Tibial nerve (tissue), 4 donors: Measurements from ENCODE around the gene ATRNL1.

Experiments
- CTCF ChIP-seq, 5 experiments: fragments of 200-600 bp in 3 of 5; fragments of 450-650 bp in 2 of 5; sonication (generic) in 3 of 5; IDR thresholded peaks; one replicate each; pipeline ENCODE4 v1.5.1; 2016 to 2019; ENCODE audit warnings: antibody characterized with exemption in 5 of 5, mild to moderate bottlenecking in 3 of 5, moderate library complexity in 2 of 5
- EP300 ChIP-seq, 2 donors: sonication (generic); formaldehyde crosslinking; IDR thresholded peaks; one replicate each; pipeline ENCODE4 v1.6.1; 2017; ENCODE audit warnings: antibody characterized with exemption in 2 of 2, mild to moderate bottlenecking in 1 of 2
- POLR2A ChIP-seq, 2 donors: fragments of 450-650 bp; IDR thresholded peaks; one replicate each; pipeline ENCODE4 v1.6.1; 2017; ENCODE audit warnings: antibody characterized with exemption in 2 of 2, mild to moderate bottlenecking in 2 of 2, moderate library complexity in 2 of 2

- TF ChIP-seq POLR2A (IDR thresholded peaks at IDR 0.05) = no peak
- TF ChIP-seq CTCF (IDR thresholded peaks at IDR 0.05) = no peak
- TF ChIP-seq EP300 (IDR thresholded peaks at IDR 0.05) = no peak
Observed at GRCh38 chr10:115918812-115919211, 825.6 kb downstream of the ATRNL1 start.
